Measurements from ENCODE around the gene SAMD4A. TPM values are rescaled to one million over a fixed set of nuclear protein-coding genes. Genes with fewer than 3 reads are reported as not detected.

SAMD4A gene
- total RNA-seq, 1 experiment from 2014 or later = 9.6 TPM

DNA sequence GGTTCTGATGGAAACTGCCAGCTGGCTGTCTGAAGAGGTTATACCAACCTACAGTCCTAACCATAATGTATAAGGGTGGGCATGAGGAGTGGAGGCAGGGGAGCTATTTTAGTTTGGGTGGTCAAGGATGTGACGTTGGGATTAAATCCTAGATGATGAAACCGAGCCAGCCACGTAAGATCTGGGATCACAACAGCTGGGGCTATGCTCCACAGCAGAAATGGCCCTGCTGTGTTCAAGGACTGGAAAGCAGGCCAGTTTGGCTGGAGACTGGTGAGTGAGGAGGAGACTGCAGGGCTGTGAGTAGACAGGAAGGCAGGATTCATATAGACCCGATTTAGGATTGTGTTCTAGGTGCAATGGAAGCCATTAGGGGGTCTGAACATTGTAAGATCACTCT lies 66.1 kb downstream of the SAMD4A start:
- WGBS (ENCODE audit: extremely low coverage, insufficient read length, low lambda C conversion rate) = no CpG with 5 or more reads among the region's 4 CpGs
- Histone ChIP-seq H3K79me2 (ENCODE audit: insufficient read depth, low read length) (no peaks in the 10 kb centered on the region), H2AFZ (ENCODE audit: low read length) (no peak overlapping the region), H4K8ac (replicated peaks; ENCODE audit: insufficient read length, low read depth, low read length) (no peak overlapping the region), H3K4me2 (ENCODE audit: insufficient read depth, insufficient read length, low read length) (no peak overlapping the region), H3K56ac (ENCODE audit: insufficient read length, low read depth, low read length) (no peak overlapping the region), H3K14ac (ENCODE audit: insufficient read depth, low read length) (no peak overlapping the region; the same call in 1 of the 2 replicates), H2BK120ac (ENCODE audit: low read depth, low read length, poor library complexity, severe bottlenecking) (no peak overlapping the region), H2BK5ac (ENCODE audit: insufficient read length, low read length) (no peak overlapping the region), H3K27ac (ENCODE audit: insufficient read length, low read depth, low read length) (no peak overlapping the region), H2AK5ac (ENCODE audit: insufficient read length, low read length) (no peak overlapping the region), H4K91ac (ENCODE audit: insufficient read length, low read depth, low read length) (no peak overlapping the region), H2BK12ac (ENCODE audit: insufficient read length, low read depth, low read length) (no peak overlapping the region), H3T11ph (ENCODE audit: low read length) (no peak overlapping the region), H3K27me3 (ENCODE audit: insufficient read depth, low read length) (no peaks in the 10 kb centered on the region), H3K23ac (ENCODE audit: insufficient read length, low read depth, low read length) (no peak overlapping the region), H3K9me3 (ENCODE audit: control insufficient read depth, low read depth, low read length) (no peaks in the 10 kb centered on the region), H4K20me1 (ENCODE audit: control insufficient read depth, insufficient read depth, insufficient read length) (no peaks in the 10 kb centered on the region), H3K18ac (ENCODE audit: insufficient read length, low read depth, low read length) (no peak overlapping the region), H4K5ac (ENCODE audit: insufficient read length, low read depth, low read length) (no peak overlapping the region), H3K9ac (ENCODE audit: extremely low read depth, insufficient read length, low read length) (no peak overlapping the region), H2BK20ac (ENCODE audit: low read depth, low read length, poor library complexity, severe bottlenecking) (no peak overlapping the region), H3K4ac (ENCODE audit: low read depth, low read length) (no peak overlapping the region), H3K4me1 (ENCODE audit: insufficient read depth, low read length) (peaks cover 7% of the 10 kb centered on the region; the same call in 1 of the 2 replicates), H3K23me2 (ENCODE audit: insufficient read length, low read depth, low read length, poor library complexity, severe bottlenecking) (no peaks in the 10 kb centered on the region), H2BK15ac (ENCODE audit: low read depth, low read length) (no peak overlapping the region), H3K79me1 (ENCODE audit: insufficient read depth, low read depth, low read length, poor library complexity, severe bottlenecking) (no peaks in the 10 kb centered on the region)
- Mint-ChIP-seq H3K27me3 (ENCODE audit: low read depth) (no peaks in the 10 kb centered on the region), H3K4me1 (peaks cover 7 to 10% of the 10 kb centered on the region in 2 experiments), H3K36me3 (ENCODE audit: insufficient read depth in 1 of 3, low read depth in 3 of 3) (no peaks in the 10 kb centered on the region; a peak in 1 of 7 replicates), H3K9me3 (peaks cover 0 to 3% of the 10 kb centered on the region in 2 experiments; a peak in 2 of 5 replicates), H3K27ac (no peak overlapping the region), H3K4me3 (no peak overlapping the region)
- DNase-seq = no peak
- TF ChIP-seq CTCF (conservative IDR thresholded peaks at IDR 0.05) = no peak
